SK-N-SH (cell line): ENCODE data around the gene ZNF577. TPM values are rescaled to one million over a fixed set of nuclear protein-coding genes. Genes with fewer than 3 reads are reported as not detected.

Experiments
- CTCF ChIA-PET: fragments of 300-600, 350-600 bp; formaldehyde crosslinking; extraction: SDS; loops from one replicate; lab custom pipeline; 2021; lab: Yijun Ruan, JAX
- POLR2A ChIA-PET: fragments of 350-600 bp; sonication (Branson Sonifier 250); formaldehyde crosslinking; extraction: SDS; loops from one replicate; lab custom pipeline; 2020; ENCODE audit warnings: antibody characterized with exemption, inconsistent platforms; lab: Yijun Ruan, JAX
- DNase-seq: peaks from one replicate; pipeline ENCODE4 v3.0.0; 2012
- H2AFZ ChIP-seq: fragments of 200-600 bp; sonication (generic); 2 replicates; pipeline ENCODE4 v1.8.1; 2016; ENCODE audit warnings: antibody characterized with exemption, mild to moderate bottlenecking, low read depth
- H3F3A ChIP-seq: fragments of 200-600 bp; sonication (generic); replicated peaks from 2 replicates; pipeline ENCODE3; 2016; ENCODE audit warnings: antibody characterized with exemption, mild to moderate bottlenecking; ENCODE audit not compliant: insufficient read depth
- H3K27ac ChIP-seq, 2 experiments: fragments of 200-500 bp in 1 of 2; fragments of 200-600 bp in 1 of 2; sonication (Bioruptor generic) in 1 of 2; sonication (generic), shearing (Covaris generic) in 1 of 2; 2 replicates each; pipeline versions ENCODE4 v1.5.1 to v1.6.1; 2014 to 2016; ENCODE audit warnings: low read depth in 2 of 2, inconsistent platforms in 1 of 2, low read length in 1 of 2, mild to moderate bottlenecking in 1 of 2, mixed read lengths in 1 of 2
- H3K27me3 ChIP-seq: fragments of 200-600 bp; sonication (generic), shearing (Covaris generic); 2 replicates; pipeline ENCODE4 v1.6.1; 2016; ENCODE audit warnings: mixed run types; ENCODE audit not compliant: insufficient read depth
- H3K36me3 ChIP-seq, 2 experiments: fragments of 200-500 bp in 1 of 2; fragments of 200-600 bp in 1 of 2; sonication (Bioruptor generic) in 1 of 2; sonication (generic) in 1 of 2; replicated peaks in 1 of 2; 2 replicates each; pipeline versions ENCODE3 to v1.5.1; 2014 to 2016; ENCODE audit warnings: low read length in 1 of 2, mild to moderate bottlenecking in 1 of 2; ENCODE audit not compliant: insufficient read depth in 2 of 2, control insufficient read depth in 1 of 2
- H3K4me1 ChIP-seq, 2 experiments: fragments of 200-500 bp in 1 of 2; fragments of 200-600 bp in 1 of 2; sonication (Bioruptor generic) in 1 of 2; sonication (generic), shearing (Covaris generic) in 1 of 2; 2 replicates each; pipeline versions ENCODE4 v1.5.1 to v1.6.1; 2014 to 2016; ENCODE audit warnings: low read depth in 1 of 2, low read length in 1 of 2, mixed run types in 1 of 2; ENCODE audit not compliant: insufficient read depth in 2 of 2, control insufficient read depth in 1 of 2
- H3K4me2 ChIP-seq: fragments of 200-600 bp; sonication (generic), shearing (Covaris generic); 2 replicates; pipeline ENCODE4 v1.6.1; 2017; ENCODE audit warnings: mixed run types
- H3K4me3 ChIP-seq, 2 experiments: fragments of 200-500 bp in 1 of 2; fragments of 200-600 bp in 1 of 2; sonication (Bioruptor generic) in 1 of 2; sonication (generic), shearing (Covaris generic) in 1 of 2; 2 replicates each; pipeline versions ENCODE4 v1.5.1 to v1.8.1; 2014 to 2016; ENCODE audit warnings: low read depth in 2 of 2, inconsistent platforms in 1 of 2, low read length in 1 of 2, mild to moderate bottlenecking in 1 of 2, mixed read lengths in 1 of 2, moderate library complexity in 1 of 2
- H3K79me2 ChIP-seq: fragments of 200-600 bp; sonication (generic); 2 replicates; pipeline ENCODE4 v1.8.1; 2017; ENCODE audit warnings: mild to moderate bottlenecking; ENCODE audit not compliant: insufficient read depth
- H3K9ac ChIP-seq: fragments of 200-600 bp; sonication (generic); 2 replicates; pipeline ENCODE4 v1.6.1; 2017; ENCODE audit warnings: mixed run types
- H3K9me2 ChIP-seq: fragments of 200-600 bp; sonication (generic); 2 replicates; pipeline ENCODE4 v1.6.1; 2017; ENCODE audit warnings: mixed run types
- H3K9me3 ChIP-seq: fragments of 200-600 bp; sonication (generic); 2 replicates; pipeline ENCODE4 v1.6.1; 2017; ENCODE audit warnings: mixed run types, mild to moderate bottlenecking, moderate library complexity
- H4K20me1 ChIP-seq: fragments of 200-600 bp; sonication (generic); 2 replicates; pipeline ENCODE4 v1.6.1; 2017; ENCODE audit warnings: mild to moderate bottlenecking, mixed run types; ENCODE audit not compliant: insufficient read depth
- CTCF ChIP-seq: fragments of 200-600 bp; sonication (generic); IDR thresholded peaks from 2 replicates; pipeline ENCODE4 v1.6.1; 2017; ENCODE audit warnings: antibody characterized with exemption, mild to moderate bottlenecking, moderate library complexity
- EP300 ChIP-seq, 2 experiments: IDR thresholded peaks; 2 replicates each; pipeline versions ENCODE4 v1.4.0 to v1.6.1; 2012; ENCODE audit warnings: borderline replicate concordance in 1 of 2, low read depth in 1 of 2, low read length in 1 of 2
- GATA2 ChIP-seq: sonication (generic); formaldehyde crosslinking; IDR thresholded peaks from 2 replicates; pipeline ENCODE4 v1.5.0; 2020; ENCODE audit warnings: mild to moderate bottlenecking, missing genetic modification reagents
- MAX ChIP-seq: IDR thresholded peaks from 2 replicates; pipeline ENCODE4 v1.4.0; 2012; ENCODE audit warnings: low read depth
- MXI1 ChIP-seq: IDR thresholded peaks from 2 replicates; pipeline ENCODE4 v1.6.1; 2012; ENCODE audit warnings: mild to moderate bottlenecking, low read depth, low read length, improper control_type of control experiment
- NFIC ChIP-seq: IDR thresholded peaks from 2 replicates; pipeline ENCODE4 v1.4.0; 2012; ENCODE audit warnings: borderline replicate concordance
- NRF1 ChIP-seq: IDR thresholded peaks from 2 replicates; pipeline ENCODE4 v1.6.1; 2012; ENCODE audit warnings: low read depth, mild to moderate bottlenecking, low read length
- POLR2AphosphoS5 ChIP-seq: IDR thresholded peaks from 2 replicates; pipeline ENCODE4 v1.6.1; 2012; ENCODE audit warnings: low read depth, low read length
- RAD21 ChIP-seq: IDR thresholded peaks from 2 replicates; pipeline ENCODE4 v1.6.1; 2012; ENCODE audit warnings: mild to moderate bottlenecking, low read length
- RFX5 ChIP-seq: IDR thresholded peaks from 2 replicates; pipeline ENCODE4 v1.6.1; 2012; ENCODE audit warnings: mild to moderate bottlenecking, improper control_type of control experiment, low read length
- RXRA ChIP-seq: IDR thresholded peaks from 2 replicates; pipeline ENCODE4 v1.4.0; 2012; ENCODE audit warnings: low read depth, mild to moderate bottlenecking, borderline replicate concordance
- SIN3A ChIP-seq: IDR thresholded peaks from 2 replicates; pipeline ENCODE4 v1.6.1; 2012; ENCODE audit warnings: low read depth, mild to moderate bottlenecking, low read length, moderate library complexity, borderline replicate concordance
- SMC3 ChIP-seq: IDR thresholded peaks from 2 replicates; pipeline ENCODE4 v1.6.1; 2012; ENCODE audit warnings: low read depth, low read length, improper control_type of control experiment
- TAF1 ChIP-seq: IDR thresholded peaks from 2 replicates; pipeline ENCODE4 v1.6.1; 2012; ENCODE audit warnings: low read depth, mild to moderate bottlenecking, low read length, moderate library complexity, borderline replicate concordance
- TEAD4 ChIP-seq: IDR thresholded peaks from 2 replicates; pipeline ENCODE4 v1.4.0; 2012; ENCODE audit warnings: mild to moderate bottlenecking, borderline replicate concordance; ENCODE audit not compliant: insufficient read depth
- USF2 ChIP-seq: fragments of 150-350 bp; IDR thresholded peaks from 2 replicates; pipeline ENCODE4 v1.6.1; 2017; ENCODE audit warnings: antibody characterized with exemption, low read length, low read depth, borderline replicate concordance
- YY1 ChIP-seq: IDR thresholded peaks from 2 replicates; pipeline ENCODE4 v1.4.0; 2012; ENCODE audit warnings: low read depth, mild to moderate bottlenecking
- WGBS: methylation state at CpG from one replicate; pipeline ENCODE4 v1.1.6; 2017; ENCODE audit warnings: low lambda C conversion rate; 5-methylcytosine and 5-hydroxymethylcytosine counted together
- polyA plus RNA-seq, 3 experiments: library from polyadenylated mRNA; depleted of rRNA; stranded (reverse); fragments of >200 nt; gene quantifications; 2 replicates each; pipeline ENCODE4 v1.2.3, GENCODE V29; 2012
- TF ChIP-seq, protein P1 (sequence below): fragments of 150-350 bp; IDR thresholded peaks from 2 replicates; pipeline ENCODE4 v1.6.1; 2016; ENCODE audit warnings: mild to moderate bottlenecking, low read depth, low read length

The ZNF577 gene
- polyA plus RNA-seq, 1 of the 3 experiments (the other 2 are of a cell fraction), result 6.8 TPM

DNA sequence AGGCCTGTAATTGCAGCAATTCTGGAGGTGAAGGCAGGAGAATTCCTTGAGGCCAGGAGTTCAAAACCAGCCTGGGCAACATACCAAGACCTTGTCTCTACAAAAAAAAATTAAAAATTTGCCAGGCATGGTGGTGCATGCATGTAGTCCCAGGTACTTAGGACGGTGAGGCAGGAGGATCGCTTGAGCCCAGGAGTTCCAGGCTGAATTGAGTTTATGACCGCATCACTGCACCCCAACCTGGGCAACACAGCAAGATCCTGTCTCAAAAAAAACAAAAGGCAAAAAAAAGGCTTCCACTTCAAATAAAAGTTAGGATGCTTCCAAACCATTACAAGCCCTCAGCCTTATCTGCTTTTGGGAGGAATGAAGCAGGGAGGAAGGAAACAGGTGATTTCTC is 5.2 kb downstream of the ZNF577 start:
- H3K9me2 ChIP-seq, result no peaks in the 10 kb centered on the region
- ChIA-PET CTCF (no interaction called here), POLR2A (no interaction called here)
- no peaks in the 10 kb centered on the region for H3K27me3 ChIP-seq
- no peaks in the 10 kb centered on the region for H4K20me1 ChIP-seq
- H3K27ac ChIP-seq, result no peak overlapping the region
- no peak overlapping the region for H3K4me2 ChIP-seq
- H3K9ac ChIP-seq, result no peak overlapping the region
- H3K79me2 ChIP-seq, result 0 out of 2 replicates have a peak, but pooled peaks cover 3% of the 10 kb centered on the region
- H3K36me3 ChIP-seq, result peaks cover 16 to 27% of the 10 kb centered on the region in 2 experiments
- no peak for DNase-seq
- no peak for TF ChIP-seq CTCF
- TF ChIP-seq SIN3A, result no peak
- no peak for TF ChIP-seq POLR2AphosphoS5
- TF ChIP-seq GATA2 (CRISPR knock-in tag), result no peak
- TF ChIP-seq RFX5, result no peak
- no peak for TF ChIP-seq SMC3
- no peak for TF ChIP-seq MXI1
- TF ChIP-seq TAF1, result no peak
- no peak for TF ChIP-seq NFIC
- no peak for TF ChIP-seq EP300 (IDR thresholded peaks at IDR 0.05; ENCODE audit: borderline replicate concordance in 1 of 2, low read depth in 1 of 2, low read length in 1 of 2)
- no peak for TF ChIP-seq USF2
- TF ChIP-seq TEAD4, result no peak
- TF ChIP-seq RXRA, result no peak
- no peak for TF ChIP-seq YY1
- TF ChIP-seq RAD21, result no peak
- TF ChIP-seq, protein P1, sequence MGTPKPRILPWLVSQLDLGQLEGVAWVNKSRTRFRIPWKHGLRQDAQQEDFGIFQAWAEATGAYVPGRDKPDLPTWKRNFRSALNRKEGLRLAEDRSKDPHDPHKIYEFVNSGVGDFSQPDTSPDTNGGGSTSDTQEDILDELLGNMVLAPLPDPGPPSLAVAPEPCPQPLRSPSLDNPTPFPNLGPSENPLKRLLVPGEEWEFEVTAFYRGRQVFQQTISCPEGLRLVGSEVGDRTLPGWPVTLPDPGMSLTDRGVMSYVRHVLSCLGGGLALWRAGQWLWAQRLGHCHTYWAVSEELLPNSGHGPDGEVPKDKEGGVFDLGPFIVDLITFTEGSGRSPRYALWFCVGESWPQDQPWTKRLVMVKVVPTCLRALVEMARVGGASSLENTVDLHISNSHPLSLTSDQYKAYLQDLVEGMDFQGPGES, result no peak
- no peak for TF ChIP-seq NRF1
- no peak for TF ChIP-seq MAX
- no peaks in the 10 kb centered on the region for H3K4me1 ChIP-seq
- WGBS, result 82% methylated on average over 3 of the region's 3 CpGs
- no peak overlapping the region for H2AFZ ChIP-seq
- H3K4me3 ChIP-seq, result no peak overlapping the region
- H3F3A ChIP-seq, result no peaks in the 10 kb centered on the region
- H3K9me3 ChIP-seq, result peaks cover 20% of the 10 kb centered on the region; the same call in 1 of the 2 replicates
